IMR-90 (cell line): Measurements from ENCODE around the gene EPN3. TPM values are rescaled to one million over a fixed set of nuclear protein-coding genes. Genes with fewer than 3 reads are reported as not detected.

Experiments
- ATAC-seq: fragments of 200-7000 bp; cut with Tn5 transposase; 2 replicates; pipeline ENCODE4 v1.9.1; 2020; ENCODE audit warnings: low read depth, mild to moderate bottlenecking, moderate library complexity
- BruUV-seq: library from RNA; stranded (reverse); fragments of 400-500 nt; replicated peaks from 2 replicates; lab custom pipeline; 2021; lab: Mats Ljungman, UMichigan
- CTCF ChIA-PET: fragments of 300-600 bp; formaldehyde crosslinking; extraction: SDS; loops from one replicate; lab custom pipeline; 2021; ENCODE audit warnings: antibody characterized with exemption; lab: Yijun Ruan, JAX
- POLR2A ChIA-PET: fragments of 300-600 bp; sonication (Branson Sonifier 250); formaldehyde crosslinking; loops from one replicate; lab custom pipeline; 2022; ENCODE audit warnings: antibody characterized with exemption; ENCODE audit not compliant: unreplicated experiment; lab: Charles Lee
- DNase-seq: peaks from one replicate; pipeline ENCODE4 v3.0.0; 2013
- H2AFZ ChIP-seq: replicated peaks from 2 replicates; pipeline ENCODE3; 2013; ENCODE audit warnings: low read length, mild to moderate bottlenecking; ENCODE audit not compliant: poor library complexity
- H2AK5ac ChIP-seq: 2 replicates; pipeline ENCODE4 v1.6.1; 2013; ENCODE audit warnings: low read depth, low read length, inconsistent platforms
- H2AK9ac ChIP-seq: replicated peaks from 2 replicates; pipeline ENCODE3; 2013; ENCODE audit warnings: mild to moderate bottlenecking, low read depth, low read length, moderate library complexity; ENCODE audit not compliant: poor library complexity
- H2BK120ac ChIP-seq: 2 replicates; pipeline ENCODE4 v1.6.1; 2013; ENCODE audit warnings: low read depth, low read length, inconsistent platforms
- H2BK15ac ChIP-seq: 3 replicates; pipeline ENCODE4 v1.6.1; 2013; ENCODE audit warnings: low read depth, low read length, inconsistent platforms
- H2BK20ac ChIP-seq: 2 replicates; pipeline ENCODE4 v1.6.1; 2013; ENCODE audit warnings: low read depth, mild to moderate bottlenecking, inconsistent platforms, low read length, moderate library complexity
- H2BK5ac ChIP-seq: 2 replicates; pipeline ENCODE4 v1.6.1; 2013; ENCODE audit warnings: mild to moderate bottlenecking, low read depth, low read length, inconsistent platforms; ENCODE audit not compliant: poor library complexity, severe bottlenecking
- H3K14ac ChIP-seq: replicated peaks from 2 replicates; pipeline ENCODE4 v1.6.1; 2013; ENCODE audit warnings: low read depth, low read length, inconsistent platforms
- H3K18ac ChIP-seq: 2 replicates; pipeline ENCODE4 v1.6.1; 2013; ENCODE audit warnings: low read depth, low read length, control low read depth
- H3K23ac ChIP-seq: 2 replicates; pipeline ENCODE4 v1.6.1; 2013; ENCODE audit warnings: low read depth, low read length, inconsistent platforms
- H3K27ac ChIP-seq: 2 replicates; pipeline ENCODE4 v1.5.1; 2013; ENCODE audit warnings: mild to moderate bottlenecking, control low read depth, low read length; ENCODE audit not compliant: insufficient read depth
- H3K27me3 ChIP-seq: 2 replicates; pipeline ENCODE4 v1.6.1; 2013; ENCODE audit warnings: low read length; ENCODE audit not compliant: control insufficient read depth, insufficient read depth
- H3K36me3 ChIP-seq: 2 replicates; pipeline ENCODE4 v1.6.1; 2013; ENCODE audit warnings: low read length, mixed read lengths; ENCODE audit not compliant: control insufficient read depth, insufficient read depth
- H3K4ac ChIP-seq: 2 replicates; pipeline ENCODE4 v1.6.1; 2013; ENCODE audit warnings: low read depth, low read length, inconsistent platforms
- H3K4me1 ChIP-seq: 2 replicates; pipeline ENCODE4 v1.6.1; 2013; ENCODE audit warnings: low read length, mixed read lengths; ENCODE audit not compliant: control insufficient read depth, insufficient read depth
- H3K4me2 ChIP-seq: 2 replicates; pipeline ENCODE4 v1.6.1; 2013; ENCODE audit warnings: low read depth, mild to moderate bottlenecking, control low read depth, low read length, moderate library complexity
- H3K4me3 ChIP-seq: 2 replicates; pipeline ENCODE4 v1.5.1; 2013; ENCODE audit warnings: low read depth, mild to moderate bottlenecking, control low read depth, low read length, moderate library complexity; ENCODE audit not compliant: insufficient read depth
- H3K56ac ChIP-seq: 2 replicates; pipeline ENCODE4 v1.6.1; 2013; ENCODE audit warnings: low read length, inconsistent platforms; ENCODE audit not compliant: insufficient read depth; ENCODE audit errors: extremely low read depth
- H3K79me1 ChIP-seq, 2 experiments: 2 replicates each; pipeline ENCODE4 v1.6.1; 2013; ENCODE audit warnings: low read length in 2 of 2, inconsistent platforms in 1 of 2, low read depth in 1 of 2
- H3K9ac ChIP-seq: 2 replicates; pipeline ENCODE4 v1.6.1; 2013; ENCODE audit warnings: low read depth, low read length, control low read depth
- H3K9me1 ChIP-seq: 2 replicates; pipeline ENCODE4 v1.6.1; 2013; ENCODE audit warnings: low read length, inconsistent platforms; ENCODE audit not compliant: insufficient read depth
- H3K9me3 ChIP-seq: 2 replicates; pipeline ENCODE4 v1.6.1; 2013; ENCODE audit warnings: low read length; ENCODE audit not compliant: control insufficient read depth, insufficient read depth
- H4K20me1 ChIP-seq: 2 replicates; pipeline ENCODE4 v1.6.1; 2013; ENCODE audit warnings: low read length, inconsistent platforms; ENCODE audit not compliant: insufficient read depth
- H4K5ac ChIP-seq: 2 replicates; pipeline ENCODE4 v1.6.1; 2013; ENCODE audit warnings: mild to moderate bottlenecking, low read depth, low read length, control low read depth
- H4K8ac ChIP-seq, 2 experiments: 2 replicates each; pipeline ENCODE4 v1.6.1; 2013; ENCODE audit warnings: low read depth in 2 of 2, low read length in 2 of 2, control low read depth in 1 of 2, inconsistent platforms in 1 of 2
- H4K91ac ChIP-seq: 2 replicates; pipeline ENCODE4 v1.6.1; 2013; ENCODE audit warnings: low read depth, low read length, inconsistent platforms; ENCODE audit not compliant: insufficient read depth
- MAFK ChIP-seq: IDR thresholded peaks from 2 replicates; pipeline ENCODE4 v1.6.1; 2012; ENCODE audit warnings: low read depth, low read length, improper control_type of control experiment
- POLR2A ChIP-seq: IDR thresholded peaks from 2 replicates; pipeline ENCODE4 v1.6.1; 2012; ENCODE audit warnings: mild to moderate bottlenecking, low read depth, low read length
- RAD21 ChIP-seq: IDR thresholded peaks from 2 replicates; pipeline ENCODE4 v1.6.1; 2012; ENCODE audit warnings: low read length, improper control_type of control experiment
- USF2 ChIP-seq: fragments of 150-350 bp; IDR thresholded peaks from 2 replicates; pipeline ENCODE4 v1.6.1; 2017; ENCODE audit warnings: mild to moderate bottlenecking, antibody characterized with exemption, low read length, low read depth
- WGBS, 2 experiments: methylation state at CpG; one replicate each; pipeline versions ENCODE4 v1.1.5 to v1.1.7; 2013; ENCODE audit warnings: missing lambda C conversion rate in 2 of 2; ENCODE audit not compliant: insufficient read length in 1 of 2; ENCODE audit errors: extremely low coverage in 2 of 2; 5-methylcytosine and 5-hydroxymethylcytosine counted together
- dilution Hi-C: fragments of 300-500 bp; cut with HindIII; formaldehyde crosslinking; loops from one replicate; pipeline ENCODE4 v1.14.3; 2018; ENCODE audit warnings: low sequenced_read_pairs; ENCODE audit not compliant: unreplicated experiment
- in situ Hi-C: fragments of 300-500 bp; cut with MboI; formaldehyde crosslinking; loops from 3 replicates; pipeline ENCODE4 v1.14.3; 2019; ENCODE audit warnings: low sequenced_read_pairs, inconsistent platforms, mixed read lengths
- intact Hi-C: fragments of 100-400 bp; cut with micrococcal nuclease; formaldehyde crosslinking; loops from 2 replicates; pipeline ENCODE4 v1.10.0; 2022
- polyA plus RNA-seq, 3 experiments: library from polyadenylated mRNA; depleted of rRNA; stranded (reverse); fragments of >200 nt; gene quantifications; 2 replicates each; pipeline ENCODE4 v1.2.3, GENCODE V29; 2012; ENCODE audit warnings: low replicate concordance in 1 of 3
- total RNA-seq: library from RNA; depleted of rRNA; stranded (reverse); fragments of >200 nt; gene quantifications from 2 replicates; pipeline ENCODE4 v1.2.3, GENCODE V29; 2012

The EPN3 gene
- total and polyA plus RNA-seq, 2 of the 4 experiments (the other 2 are of a cell fraction), result 0.09 TPM; not detected in 1

GRCh38 chr17:50556803-50557202 is 24.3 kb downstream of the EPN3 start:
- H3K4ac ChIP-seq, result no peak overlapping the region
- no peak overlapping the region for H4K91ac ChIP-seq
- H2BK15ac ChIP-seq, result no peak overlapping the region
- H3K18ac ChIP-seq, result no peak overlapping the region
- 14% methylated on average over 1 of the region's 5 CpGs; no CpG with 5 or more reads in 1 of the 2 experiments for WGBS, 2 experiments
- H3K27ac ChIP-seq, result no peak overlapping the region
- H3K36me3 ChIP-seq, result peaks cover 9% of the 10 kb centered on the region; the same call in 1 of the 2 replicates
- H3K4me3 ChIP-seq, result no peak overlapping the region
- no peak for DNase-seq
- H3K79me1 ChIP-seq, result no peaks in the 10 kb centered on the region
- ChIA-PET CTCF (no interaction called here), POLR2A (interaction anchor here (0.6 kb wide), 2 partner anchors 168 to 225 kb away, joined by 6 to 14 read pairs; no protein-coding TSS in a partner anchor)
- no peak overlapping the region for H2AK5ac ChIP-seq
- in situ Hi-C loops, result no loop called here
- TF ChIP-seq RAD21, result no peak
- no peak for TF ChIP-seq USF2
- no peak for TF ChIP-seq MAFK
- no peak for TF ChIP-seq POLR2A
- peaks cover 38% of the 10 kb centered on the region for H3K27me3 ChIP-seq
- intact Hi-C loops, result no loop called here
- no peak overlapping the region for H2BK120ac ChIP-seq
- no peak overlapping the region for H4K5ac ChIP-seq
- 0 out of 2 replicates have a peak, but pooled peaks cover 5% of the 10 kb centered on the region for H3K9me1 ChIP-seq
- H4K20me1 ChIP-seq, result no peaks in the 10 kb centered on the region
- no peak overlapping the region for H3K14ac ChIP-seq
- H3K4me1 ChIP-seq, result peaks cover 3% of the 10 kb centered on the region; the same call in 1 of the 2 replicates
- H3K4me2 ChIP-seq, result no peak overlapping the region
- H3K23ac ChIP-seq, result no peak overlapping the region
- H3K9me3 ChIP-seq, result no peaks in the 10 kb centered on the region
- no peak overlapping the region for H2BK5ac ChIP-seq
- H2AK9ac ChIP-seq, result peak overlapping the region; percentile 72
- no TSS peak for BruUV-seq
- no peak overlapping the region for H4K8ac ChIP-seq
- H2BK20ac ChIP-seq, result no peak overlapping the region
- H3K9ac ChIP-seq, result no peak overlapping the region
- ATAC-seq, result no peak
- H3K56ac ChIP-seq, result no peak overlapping the region
- H2AFZ ChIP-seq, result peak overlapping the region; percentile 43
- dilution Hi-C loops, result no loop called here
